Pons (tissue), 1 donor: Measurements from ENCODE around the gene TRAF7.

ENCODE experiments used
- DNase-seq: peaks from one replicate; pipeline ENCODE4 v3.0.0-alpha.2; 2016; ENCODE audit warnings: low spot score

The TRAF7 gene

GRCh38 chr16:2183671-2184070 is 28.1 kb downstream of the TRAF7 start:
- DNase-seq, result no peak

- no peak for DNase-seq
Measured at GRCh38 chr16:2184346-2184745, 28.8 kb downstream of the TRAF7 start.

- no peak for DNase-seq
Measured at GRCh38 chr16:2184962-2185361, 29.4 kb downstream of the TRAF7 start.

GRCh38 chr16:2186064-2186463 is 30.5 kb downstream of the TRAF7 start:
- no peak for DNase-seq

GRCh38 chr16:2186505-2186904 is 30.9 kb downstream of the TRAF7 start:
- no peak for DNase-seq

GRCh38 chr16:2187212-2187611 is 31.6 kb downstream of the TRAF7 start:
- no peak for DNase-seq

- no peak for DNase-seq
Measured at GRCh38 chr16:2188395-2188794, 32.8 kb downstream of the TRAF7 start.

- no peak for DNase-seq
Measured at GRCh38 chr16:2189252-2189893, 33.8 kb downstream of the TRAF7 start.

- no peak for DNase-seq
Measured at GRCh38 chr16:2190002-2190658, 34.5 kb downstream of the TRAF7 start.

GRCh38 chr16:2190659-2191445 is 35.3 kb downstream of the TRAF7 start:
- DNase-seq, result peak; percentile 29

- DNase-seq, result no peak
Measured at GRCh38 chr16:2191446-2191706, 35.8 kb downstream of the TRAF7 start.

- DNase-seq, result no peak
Measured at GRCh38 chr16:2194166-2194834, 38.7 kb downstream of the TRAF7 start.

GRCh38 chr16:2194852-2195321 is 39.3 kb downstream of the TRAF7 start:
- no peak for DNase-seq

- DNase-seq, result no peak
Measured at GRCh38 chr16:2195322-2196161, 40.0 kb downstream of the TRAF7 start.

GRCh38 chr16:2196162-2196980 is 40.8 kb downstream of the TRAF7 start, which contains the start of gene CASKIN1:
Gene CASKIN1 (minus strand): TSS chr16:2196605. CDS start chr16:2196432, 173 bp downstream.
- DNase-seq, result no peak

GRCh38 chr16:2196981-2197511 is 41.5 kb downstream of the TRAF7 start:
- DNase-seq, result no peak

GRCh38 chr16:2197765-2198164 is 42.2 kb downstream of the TRAF7 start:
- no peak for DNase-seq

- DNase-seq, result no peak
Measured at GRCh38 chr16:2198283-2198682, 42.7 kb downstream of the TRAF7 start.

GRCh38 chr16:2199095-2199494 is 43.5 kb downstream of the TRAF7 start:
- no peak for DNase-seq

GRCh38 chr16:2199621-2200139 is 44.1 kb downstream of the TRAF7 start:
- no peak for DNase-seq
